K562 (cell line): ENCODE data around the gene SYNRG. TPM values are rescaled to one million over a fixed set of nuclear protein-coding genes. Genes with fewer than 3 reads are reported as not detected.

Experiments used
- ATAC-seq: fragments of 200-7000 bp; cut with Tn5 transposase; 3 replicates; pipeline ENCODE4 v1.9.1; 2020; ENCODE audit warnings: moderate library complexity
- BruUV-seq: library from RNA; stranded (reverse); fragments of 400-500 nt; replicated peaks from 2 replicates; lab custom pipeline; 2021; lab: Mats Ljungman, UMichigan
- CTCF ChIA-PET: fragments of 300-600 bp; formaldehyde crosslinking; extraction: SDS; loops from one replicate; lab custom pipeline; 2021; ENCODE audit warnings: low intra/inter-chr PET ratio; lab: Yijun Ruan, JAX
- POLR2A ChIA-PET: fragments of 300-600, 350-650 bp; sonication (Branson Sonifier 250); formaldehyde crosslinking; extraction: SDS; loops from one replicate; lab custom pipeline; 2021; ENCODE audit warnings: antibody characterized with exemption, inconsistent platforms; lab: Yijun Ruan, JAX
- DNase-seq, 4 experiments: peaks; one replicate each; pipeline versions ENCODE4 v3.0.0 to v3.0.0-alpha.2; 2011 to 2018; ENCODE audit warnings: low spot score in 3 of 4, mixed read lengths in 3 of 4; ENCODE audit errors: extremely low read depth in 1 of 4
- FAIRE-seq: peaks from 2 replicates; lab custom pipeline; 2011; peaks lifted over from hg19 to GRCh38; lab: Jason Lieb, UNC
- H2AFZ ChIP-seq: 2 replicates; pipeline ENCODE4 v1.6.0; 2011; ENCODE audit warnings: low read depth, low read length, control low read depth, inconsistent platforms
- H3K27ac ChIP-seq: fragments of 200-600 bp; 3 replicates; pipeline ENCODE4 v1.8.0; 2011; ENCODE audit warnings: low read depth, mild to moderate bottlenecking, control low read depth, inconsistent platforms, low read length, moderate library complexity, mixed read lengths; ENCODE audit errors: extremely low read depth
- H3K27me3 ChIP-seq, 2 experiments: fragments of 300-600 bp in 1 of 2; 2 replicates in 1 of 2; 3 replicates in 1 of 2; pipeline versions ENCODE4 v1.6.0 to v1.8.0; 2011; ENCODE audit warnings: inconsistent platforms in 2 of 2, low read length in 2 of 2, mild to moderate bottlenecking in 1 of 2, mixed read lengths in 1 of 2, moderate library complexity in 1 of 2; ENCODE audit not compliant: control insufficient read depth in 2 of 2, insufficient read depth in 2 of 2
- H3K36me3 ChIP-seq: fragments of 300-600 bp; 3 replicates; pipeline ENCODE4 v1.8.0; 2011; ENCODE audit warnings: mild to moderate bottlenecking, low read length, inconsistent platforms; ENCODE audit not compliant: control insufficient read depth, insufficient read depth
- H3K4me1 ChIP-seq, 2 experiments: fragments of 200-600 bp in 1 of 2; replicated peaks in 1 of 2; 2 replicates in 1 of 2; 3 replicates in 1 of 2; pipeline versions ENCODE4 v1.5.1 to v1.8.0; 2011; ENCODE audit warnings: inconsistent platforms in 2 of 2, low read length in 2 of 2, mild to moderate bottlenecking in 1 of 2, mixed read lengths in 1 of 2, moderate library complexity in 1 of 2; ENCODE audit not compliant: control insufficient read depth in 2 of 2, insufficient read depth in 2 of 2
- H3K4me2 ChIP-seq: 2 replicates; pipeline ENCODE4 v1.6.1; 2011; ENCODE audit warnings: low read length, control low read depth, inconsistent platforms, mixed read lengths; ENCODE audit not compliant: insufficient read depth
- H3K4me3 ChIP-seq: fragments of 200-600 bp; sonication (generic), shearing (Covaris generic); 2 replicates; pipeline ENCODE4 v1.5.1; 2016; ENCODE audit warnings: control low read depth, inconsistent platforms
- H3K79me2 ChIP-seq: fragments of 200-600 bp; 3 replicates; pipeline ENCODE4 v1.8.0; 2011; ENCODE audit warnings: low read length, inconsistent platforms; ENCODE audit not compliant: control insufficient read depth, insufficient read depth
- H3K9ac ChIP-seq, 2 experiments: 2 replicates each; pipeline versions ENCODE4 v1.6.0 to v1.6.1; 2011; ENCODE audit warnings: low read depth in 2 of 2, low read length in 2 of 2, control low read depth in 1 of 2, inconsistent platforms in 1 of 2, mild to moderate bottlenecking in 1 of 2, mixed read lengths in 1 of 2; ENCODE audit not compliant: insufficient read depth in 1 of 2
- H3K9me1 ChIP-seq: one replicate; pipeline ENCODE4 v1.6.0; 2011; ENCODE audit warnings: inconsistent platforms, mild to moderate bottlenecking, low read length, moderate library complexity; ENCODE audit not compliant: control insufficient read depth, insufficient read depth
- H3K9me3 ChIP-seq: replicated peaks from 2 replicates; pipeline ENCODE4 v1.5.1; 2011; ENCODE audit warnings: low read depth, low read length, inconsistent platforms; ENCODE audit not compliant: control insufficient read depth, insufficient read depth
- H4K20me1 ChIP-seq: replicated peaks from 2 replicates; pipeline ENCODE4 v1.6.1; 2011; ENCODE audit warnings: low read length, inconsistent platforms, mixed read lengths; ENCODE audit not compliant: control insufficient read depth, insufficient read depth
- ADNP ChIP-seq: fragments of 200-800 bp; sonication (Bioruptor generic); IDR thresholded peaks from 2 replicates; pipeline ENCODE4 v1.6.1; 2016; ENCODE audit warnings: missing genetic modification characterization, missing compliant biosample characterization
- ARID1B ChIP-seq: fragments of 450-650 bp; IDR thresholded peaks from 2 replicates; pipeline ENCODE4 v1.6.1; 2016; ENCODE audit warnings: antibody characterized with exemption, mild to moderate bottlenecking, inconsistent platforms
- KAT8 ChIP-seq: fragments of 450-650 bp; IDR thresholded peaks from 2 replicates; pipeline ENCODE4 v1.6.1; 2016; ENCODE audit warnings: low read depth, mild to moderate bottlenecking
- NEUROD1 ChIP-seq: fragments of 150-350 bp; IDR thresholded peaks from 2 replicates; pipeline ENCODE4 v1.6.1; 2014; ENCODE audit warnings: borderline replicate concordance, low read length, low read depth; ENCODE audit not compliant: partially characterized antibody
- PHTF2 ChIP-seq: fragments of 250-450 bp; sonication (Bioruptor Pico); IDR thresholded peaks from 2 replicates; pipeline ENCODE4 v1.5.0; 2021; ENCODE audit warnings: mild to moderate bottlenecking
- PML ChIP-seq: IDR thresholded peaks from 2 replicates; pipeline ENCODE4 v1.6.1; 2012; ENCODE audit warnings: low read length, inconsistent platforms
- POLR2H ChIP-seq: IDR thresholded peaks from 2 replicates; pipeline ENCODE4 v1.6.1; 2016; ENCODE audit warnings: missing genetic modification characterization, low read depth, mild to moderate bottlenecking, control low read depth, missing compliant biosample characterization, moderate library complexity
- POU5F1 ChIP-seq: fragments of 150-350 bp; IDR thresholded peaks from 2 replicates; pipeline ENCODE4 v1.6.1; 2014; ENCODE audit warnings: borderline replicate concordance, low read length, low read depth, mild to moderate bottlenecking; ENCODE audit not compliant: partially characterized antibody
- SP1 ChIP-seq: sonication (generic); formaldehyde crosslinking; IDR thresholded peaks from 2 replicates; pipeline ENCODE4 v1.8.1; 2022; ENCODE audit warnings: mild to moderate bottlenecking, missing genetic modification reagents
- ZNF174 ChIP-seq: fragments of 250-450 bp; sonication (Bioruptor Pico); IDR thresholded peaks from 2 replicates; pipeline ENCODE4 v1.4.0; 2020; ENCODE audit warnings: mild to moderate bottlenecking
- ZNF316 ChIP-seq: fragments of 450-650 bp; IDR thresholded peaks from 2 replicates; pipeline ENCODE4 v1.6.1; 2016
- ZNF408 ChIP-seq: fragments of 250-450 bp; sonication (Bioruptor Pico); IDR thresholded peaks from 2 replicates; pipeline ENCODE4 v1.4.0; 2020; ENCODE audit warnings: low read depth, mild to moderate bottlenecking, moderate library complexity
- ZNF766 ChIP-seq: fragments of 200-800 bp; sonication (Bioruptor generic); conservative IDR thresholded peaks from 2 replicates; pipeline ENCODE4 v1.6.1; 2016; ENCODE audit warnings: missing genetic modification characterization, missing compliant biosample characterization
- WGBS: fragments of 100-300 bp; shearing (Covaris generic); methylation state at CpG from one replicate; pipeline ENCODE4 v1.1.6; 2016; ENCODE audit warnings: low coverage, mixed read lengths; ENCODE audit not compliant: insufficient coverage; ENCODE audit errors: missing lambda C conversion rate; 5-methylcytosine and 5-hydroxymethylcytosine counted together
- in situ Hi-C: fragments of 300-500 bp; cut with MboI; formaldehyde crosslinking; loops from 4 replicates; pipeline ENCODE4 v1.15.0; 2018; ENCODE audit warnings: inconsistent platforms, mixed read lengths
- intact Hi-C: fragments of 100-400 bp; cut with micrococcal nuclease; formaldehyde crosslinking; loops from 2 replicates; pipeline ENCODE4 v1.14.2; 2022
- polyA plus RNA-seq, 8 experiments: library from polyadenylated mRNA; depleted of rRNA in 4 of 8; stranded (reverse) in 5 of 8; unstranded in 3 of 8; fragments of >200 nt; fragmentation: Nextera tagmentation in 2 of 8; fragmentation: Illumina TruSeq in 1 of 8; extraction: Ambion mirVana in 2 of 8; extraction: Trizol in 1 of 8; gene quantifications; 2 replicates each; pipeline versions ENCODE4 v1.2.1 to v1.2.3, GENCODE V29; 2011 to 2014; ENCODE audit warnings: inconsistent platforms in 1 of 8, missing spikeins in 1 of 8
- total RNA-seq, 7 experiments: library from RNA; depleted of rRNA in 6 of 7; stranded (reverse); fragments of >200 nt in 6 of 7; fragmentation: Illumina TruSeq in 2 of 7; extraction: Trizol in 2 of 7; gene quantifications; 2 replicates each; pipeline versions ENCODE4 v1.2.1 to v1.2.3, GENCODE V29; 2011 to 2021; ENCODE audit warnings: low replicate concordance in 1 of 7
- TF ChIP-seq, protein P1 (sequence below), 2 experiments: fragments of 450-650 bp; IDR thresholded peaks; 2 replicates each; pipeline ENCODE4 v1.6.1; 2016

SYNRG gene
- total and polyA plus RNA-seq, 9 of the 15 experiments (the other 6 are each of a cell fraction or from before 2014, with no cell fraction given): 2.9 to 28.2 (median 15.1) TPM

DNA sequence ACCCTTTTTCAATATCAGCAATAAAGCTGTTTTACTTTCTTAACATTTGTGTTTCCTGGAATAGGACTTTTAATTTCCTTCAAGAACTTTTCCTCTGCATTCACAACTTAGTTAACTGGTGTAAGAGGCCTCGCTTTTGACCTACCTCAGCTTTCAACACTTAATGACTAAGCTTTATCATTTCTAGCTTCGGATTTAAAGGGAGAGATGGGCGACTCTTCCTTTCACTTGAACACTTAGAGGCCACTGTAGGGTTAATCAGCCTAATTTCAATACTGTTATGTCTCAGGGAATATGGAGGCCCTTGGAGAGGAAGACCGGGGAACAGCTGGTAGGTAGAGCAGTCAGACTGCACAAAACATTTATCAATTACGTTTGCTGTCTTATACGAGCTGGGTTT is 4.7 kb downstream of the SYNRG start:
- no peaks in the 10 kb centered on the region for H3K9me1 ChIP-seq
- ChIA-PET POLR2A (interaction anchor here (1.5 to 2.1 kb wide), 2 partner anchors 9 to 25 kb away, joined by 3 to 6 read pairs; no protein-coding TSS in a partner anchor), CTCF (no interaction called here)
- H3K79me2 ChIP-seq: peaks cover 49% of the 10 kb centered on the region
- in situ Hi-C loops: no loop called here
- H3K27ac ChIP-seq: no peak overlapping the region
- peaks cover 0 to 9% of the 10 kb centered on the region in 2 experiments; a peak in 2 of 5 replicates for H3K4me1 ChIP-seq
- intact Hi-C loops: no loop called here
- H3K9me3 ChIP-seq: no peaks in the 10 kb centered on the region
- no TSS peak for BruUV-seq
- H2AFZ ChIP-seq: no peak overlapping the region
- no peak for FAIRE-seq
- TF ChIP-seq ZNF316 (0 out of 2 replicates have a peak, but pooled peaks have one; percentile 5), ZNF174 (CRISPR knock-in tag) (no peak), SP1 (CRISPR knock-in tag) (no peak)
- no peaks in the 10 kb centered on the region for H4K20me1 ChIP-seq
- DNase-seq: no peak
- ATAC-seq: no peak
- WGBS: 85% methylated on average over 6 of the region's 6 CpGs
- H3K4me3 ChIP-seq: no peak overlapping the region
- no peak overlapping the region for H3K9ac ChIP-seq
- H3K36me3 ChIP-seq: peaks cover 19% of the 10 kb centered on the region; the same call in 2 of the 3 replicates
- H3K27me3 ChIP-seq: no peaks in the 10 kb centered on the region
- no peak overlapping the region for H3K4me2 ChIP-seq

DNA sequence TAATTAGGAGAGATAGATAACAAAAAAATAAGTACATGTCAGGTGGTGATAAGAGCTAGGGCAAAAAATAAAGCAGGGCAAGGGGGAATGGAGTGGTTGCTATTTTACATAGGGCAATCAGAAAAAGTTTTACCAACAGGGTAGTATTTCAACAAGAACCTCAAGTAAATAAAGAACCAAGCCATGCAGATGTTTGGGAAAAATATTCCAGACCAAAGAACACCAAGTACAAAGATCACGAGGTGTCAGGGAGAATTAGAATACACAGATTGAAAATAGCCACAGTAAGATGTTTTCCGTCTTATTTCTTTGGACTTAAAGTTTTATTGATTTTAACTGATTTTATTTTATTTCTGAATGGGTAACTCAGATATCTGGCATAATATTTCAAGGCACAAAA is 11.1 kb downstream of the SYNRG start:
- no peak for ATAC-seq
- in situ Hi-C loops (no loop called here), intact Hi-C loops (no loop called here)
- H3K27ac ChIP-seq: no peak overlapping the region
- 74% methylated on average over 2 of the region's 2 CpGs for WGBS
- ChIA-PET CTCF (no interaction called here), POLR2A (interaction anchor here (0.6 kb wide), 1 partner anchor 269 kb away, joined by 3 read pairs; no protein-coding TSS in a partner anchor)
- H3K9me1 ChIP-seq: no peaks in the 10 kb centered on the region
- BruUV-seq: no TSS peak
- peaks cover 53% of the 10 kb centered on the region; the same call in 2 of the 3 replicates for H3K36me3 ChIP-seq
- no peak overlapping the region for H2AFZ ChIP-seq
- no peak overlapping the region for H3K4me2 ChIP-seq
- no peak overlapping the region for H3K9ac ChIP-seq
- no peaks in the 10 kb centered on the region for H4K20me1 ChIP-seq
- H3K27me3 ChIP-seq: no peaks in the 10 kb centered on the region
- no peak for FAIRE-seq
- no peaks in the 10 kb centered on the region for H3K4me1 ChIP-seq
- H3K4me3 ChIP-seq: no peak overlapping the region
- no peak for DNase-seq
- 0 out of 3 replicates have a peak, but pooled peaks cover under 1% of the 10 kb centered on the region for H3K79me2 ChIP-seq
- no peaks in the 10 kb centered on the region for H3K9me3 ChIP-seq
- TF ChIP-seq ARID1B (no peak), PML (no peak), NEUROD1 (no peak), ADNP (tag) (no peak), KAT8 (no peak), POU5F1 (no peak), POLR2H (tag) (no peak), ZNF408 (CRISPR knock-in tag) (no peak), PHTF2 (CRISPR knock-in tag) (no peak), ZNF766 (CRISPR knock-in tag) (no peak)
- TF ChIP-seq, protein P1, sequence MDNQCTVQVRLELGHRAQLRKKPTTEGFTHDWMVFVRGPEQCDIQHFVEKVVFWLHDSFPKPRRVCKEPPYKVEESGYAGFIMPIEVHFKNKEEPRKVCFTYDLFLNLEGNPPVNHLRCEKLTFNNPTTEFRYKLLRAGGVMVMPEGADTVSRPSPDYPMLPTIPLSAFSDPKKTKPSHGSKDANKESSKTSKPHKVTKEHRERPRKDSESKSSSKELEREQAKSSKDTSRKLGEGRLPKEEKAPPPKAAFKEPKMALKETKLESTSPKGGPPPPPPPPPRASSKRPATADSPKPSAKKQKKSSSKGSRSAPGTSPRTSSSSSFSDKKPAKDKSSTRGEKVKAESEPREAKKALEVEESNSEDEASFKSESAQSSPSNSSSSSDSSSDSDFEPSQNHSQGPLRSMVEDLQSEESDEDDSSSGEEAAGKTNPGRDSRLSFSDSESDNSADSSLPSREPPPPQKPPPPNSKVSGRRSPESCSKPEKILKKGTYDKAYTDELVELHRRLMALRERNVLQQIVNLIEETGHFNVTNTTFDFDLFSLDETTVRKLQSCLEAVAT (IDR thresholded peaks at IDR 0.05): no peak
